Smooth muscle cell of the brain vasculature (primary cell): ENCODE measurements around the gene UTP11.
"Not testable (repeated sequence)": the region's sequence is repeated elsewhere in the genome, so short reads cannot be mapped to it uniquely, and the experiment has no call there.

Experiments used
- DNase-seq: peaks from one replicate; pipeline ENCODE4 v3.0.0-alpha.2; 2012; ENCODE audit warnings: low read depth, low spot score

Gene UTP11, protein sequence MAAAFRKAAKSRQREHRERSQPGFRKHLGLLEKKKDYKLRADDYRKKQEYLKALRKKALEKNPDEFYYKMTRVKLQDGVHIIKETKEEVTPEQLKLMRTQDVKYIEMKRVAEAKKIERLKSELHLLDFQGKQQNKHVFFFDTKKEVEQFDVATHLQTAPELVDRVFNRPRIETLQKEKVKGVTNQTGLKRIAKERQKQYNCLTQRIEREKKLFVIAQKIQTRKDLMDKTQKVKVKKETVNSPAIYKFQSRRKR

DNA sequence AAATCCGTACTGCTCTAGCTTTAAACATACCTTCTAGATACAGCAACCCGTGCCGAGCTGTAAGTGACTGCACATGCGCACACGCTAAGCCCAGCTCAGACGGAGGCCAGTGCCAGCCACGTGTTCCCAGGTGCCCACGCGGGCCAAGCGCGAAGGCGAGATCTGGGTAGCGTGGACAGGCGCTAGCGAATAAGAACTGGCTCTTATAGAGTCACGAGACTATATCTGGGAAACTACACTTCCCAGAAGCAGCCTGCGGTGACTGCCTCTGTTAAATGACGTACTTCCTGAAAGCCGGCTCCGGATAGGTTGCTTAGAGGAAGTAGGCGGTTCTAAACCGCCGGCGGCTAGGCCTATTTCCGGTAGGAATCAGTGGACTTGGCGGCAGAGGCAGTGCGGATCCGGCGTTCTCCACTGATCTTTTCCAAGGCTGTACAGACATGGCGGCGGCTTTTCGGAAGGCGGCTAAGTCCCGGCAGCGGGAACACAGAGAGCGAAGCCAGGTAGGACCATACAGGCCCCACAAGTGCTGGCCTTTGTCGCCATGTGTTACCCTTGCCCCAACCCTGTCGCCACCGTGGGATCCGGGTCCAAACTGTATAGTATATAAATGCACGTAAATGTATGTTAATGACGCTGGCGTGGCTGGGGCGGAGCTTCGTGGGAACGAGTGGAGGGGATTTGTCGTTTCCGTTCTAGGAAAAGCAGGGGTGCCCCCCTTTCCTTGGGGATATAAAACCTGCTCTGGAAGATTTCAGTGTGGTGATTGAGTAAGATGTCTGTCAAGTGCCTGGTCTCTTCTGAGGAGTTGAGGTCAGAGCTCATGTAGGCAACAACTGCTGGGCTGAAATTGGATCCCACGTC is at the start of gene UTP11:
Gene UTP11 (plus strand): TSS at position 372 of the 864 bp plus-strand sequence. CDS start 69 bp downstream, at position 441.
- DNase-seq, result peak; percentile 97

DNA sequence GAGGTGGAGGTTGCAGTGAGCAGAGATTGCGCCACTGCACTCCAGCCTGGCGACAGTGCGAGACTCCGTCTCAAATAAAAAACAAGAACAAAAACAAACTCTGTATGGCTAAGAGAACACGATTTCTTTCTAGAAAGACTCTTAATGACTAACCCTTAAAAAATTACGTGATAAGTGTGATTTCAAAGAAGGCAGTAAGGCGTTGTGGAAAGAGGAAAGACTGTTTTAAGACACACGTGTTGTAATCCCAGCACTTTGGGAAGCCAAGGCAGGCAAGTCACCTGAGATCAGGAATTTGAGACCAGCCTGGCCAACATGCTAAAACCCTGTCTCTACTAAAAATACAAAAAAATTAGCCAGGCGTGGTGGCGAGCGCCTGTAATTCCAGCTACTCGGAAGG is 48.4 kb upstream of the UTP11 start:
- DNase-seq, result not testable (repeated sequence)

DNA sequence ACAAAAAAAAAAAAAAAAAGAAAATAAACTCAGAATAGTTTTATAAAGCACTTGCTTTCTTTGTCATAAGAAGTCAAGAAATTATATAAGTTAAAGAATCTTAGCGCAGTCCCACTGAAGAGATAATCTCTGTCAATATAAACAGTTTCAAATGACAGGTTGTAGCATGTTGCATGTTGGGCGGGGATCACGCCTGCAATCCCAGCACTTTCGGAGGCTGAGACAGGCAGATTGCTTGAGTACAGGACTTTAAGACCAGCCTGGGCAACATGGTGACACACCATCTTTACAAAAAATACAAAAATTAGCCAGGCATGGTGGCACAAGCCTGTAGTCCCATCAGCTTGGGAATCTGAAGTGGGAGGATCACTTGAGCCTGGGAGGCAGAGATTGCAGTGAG is 47.2 kb upstream of the UTP11 start:
- no peak for DNase-seq

DNA sequence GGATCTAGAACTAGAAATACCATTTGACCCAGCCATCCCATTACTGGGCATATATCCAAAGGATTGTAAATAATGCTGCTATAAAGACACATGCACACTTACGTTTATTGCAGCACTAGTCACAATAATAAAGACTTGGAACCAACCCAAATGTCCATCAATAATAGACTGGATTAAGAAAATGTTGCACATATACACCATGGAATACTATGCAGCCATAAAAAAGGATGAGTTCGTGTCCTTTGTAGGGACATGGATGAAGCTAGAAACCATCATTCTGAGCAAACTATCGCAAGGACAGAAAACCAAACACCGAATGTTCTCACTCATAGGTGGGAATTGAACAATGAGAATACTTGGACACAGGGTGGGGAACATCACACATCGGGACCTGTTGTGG is 38.9 kb upstream of the UTP11 start:
- not testable (repeated sequence) for DNase-seq

DNA sequence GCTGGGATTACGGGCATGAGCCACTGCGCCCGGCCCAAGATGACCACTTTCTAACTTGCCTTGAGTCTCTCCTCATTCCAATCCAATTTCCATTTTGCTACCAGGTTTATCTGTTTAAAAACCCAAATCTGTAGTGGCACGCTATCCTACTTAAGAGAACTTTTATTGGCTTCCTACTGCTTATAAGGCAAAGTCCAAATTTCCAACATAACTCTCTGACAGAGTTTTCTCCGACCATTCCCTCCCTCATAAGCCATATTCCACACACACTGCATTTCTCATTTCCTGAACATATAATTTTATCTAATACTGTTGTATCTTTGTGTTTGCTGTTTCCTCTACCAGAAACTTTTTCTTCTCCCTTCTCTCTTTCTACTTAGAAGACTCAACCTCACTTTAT is 38.0 kb upstream of the UTP11 start:
- DNase-seq, result no peak

DNA sequence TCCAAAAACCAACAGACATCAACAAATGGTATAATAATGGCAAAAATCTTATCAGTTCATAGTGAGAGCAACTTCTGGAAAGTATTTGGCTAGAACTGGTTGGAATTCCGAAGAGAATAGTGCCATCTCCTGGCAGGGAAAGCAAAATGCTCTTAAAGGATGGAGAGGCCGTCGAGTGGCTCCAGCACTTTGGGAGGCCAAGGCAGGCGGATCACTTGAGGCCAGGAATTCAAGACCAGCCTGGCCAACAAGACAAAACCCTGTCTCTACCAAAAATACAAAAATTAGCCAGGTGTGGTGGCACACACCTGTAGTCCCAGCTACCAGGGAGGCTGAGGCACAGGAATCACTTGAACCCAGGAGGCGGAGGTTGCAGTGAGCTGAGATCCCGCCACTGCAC is 37.5 kb upstream of the UTP11 start:
- not testable (repeated sequence) for DNase-seq

DNA sequence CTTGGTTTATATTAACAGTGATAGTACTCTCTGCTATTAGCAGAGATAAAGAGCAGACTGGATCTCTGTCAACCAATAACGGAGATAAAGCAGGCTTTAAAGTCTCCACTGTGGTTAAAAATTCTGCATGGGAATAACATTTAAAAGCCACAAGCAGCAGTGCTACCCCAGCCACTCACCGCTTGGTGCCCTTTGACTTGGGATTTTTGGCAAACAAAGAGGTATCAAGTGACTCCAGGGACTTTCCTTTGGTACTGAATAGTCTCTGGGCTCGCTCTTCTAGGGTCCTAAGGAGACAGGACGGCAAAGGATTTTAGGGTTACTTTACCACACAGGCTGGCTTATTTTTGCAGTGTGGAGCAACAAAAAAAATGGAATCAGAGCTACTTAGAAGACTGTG is 34.0 kb upstream of the UTP11 start:
- DNase-seq, result no peak

DNA sequence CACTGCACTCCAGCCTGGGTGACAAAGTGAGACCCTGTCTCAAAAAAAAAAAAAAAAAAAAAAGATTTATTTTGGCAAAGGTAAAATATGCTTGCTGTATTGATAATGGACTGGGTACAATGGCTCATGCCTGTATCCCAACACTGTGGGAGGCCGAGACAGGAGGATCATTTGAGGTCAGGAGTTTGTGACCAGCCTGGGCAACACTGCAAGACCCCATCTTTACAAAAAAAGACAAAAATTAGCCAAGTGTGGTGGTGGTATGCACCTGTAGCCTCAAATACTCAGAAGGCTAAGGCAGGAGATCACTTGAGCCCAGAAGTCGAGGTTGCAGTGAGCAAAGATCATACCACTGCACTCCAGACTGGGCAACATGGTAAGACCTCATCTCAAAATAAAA is 29.0 kb upstream of the UTP11 start:
- DNase-seq, result no peak

DNA sequence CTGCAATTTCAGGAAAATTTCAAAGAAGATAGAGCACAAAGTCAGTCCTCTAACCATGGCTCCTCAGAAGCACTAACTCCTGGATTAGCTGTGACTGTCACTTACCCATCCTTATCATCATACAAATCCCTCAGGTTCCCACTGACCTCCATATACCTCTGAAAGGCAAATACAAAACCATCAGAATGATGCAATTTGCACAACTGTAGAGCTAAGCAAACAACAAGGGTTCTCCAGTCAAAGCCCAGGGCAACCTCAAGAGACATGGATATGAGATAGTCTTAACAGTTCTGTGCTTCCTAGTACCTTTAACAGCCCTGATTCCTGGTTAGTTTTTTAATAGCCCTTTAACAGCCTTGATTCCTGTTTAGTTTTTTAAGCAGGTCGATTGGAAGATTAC is 24.9 kb upstream of the UTP11 start:
- no peak for DNase-seq

DNA sequence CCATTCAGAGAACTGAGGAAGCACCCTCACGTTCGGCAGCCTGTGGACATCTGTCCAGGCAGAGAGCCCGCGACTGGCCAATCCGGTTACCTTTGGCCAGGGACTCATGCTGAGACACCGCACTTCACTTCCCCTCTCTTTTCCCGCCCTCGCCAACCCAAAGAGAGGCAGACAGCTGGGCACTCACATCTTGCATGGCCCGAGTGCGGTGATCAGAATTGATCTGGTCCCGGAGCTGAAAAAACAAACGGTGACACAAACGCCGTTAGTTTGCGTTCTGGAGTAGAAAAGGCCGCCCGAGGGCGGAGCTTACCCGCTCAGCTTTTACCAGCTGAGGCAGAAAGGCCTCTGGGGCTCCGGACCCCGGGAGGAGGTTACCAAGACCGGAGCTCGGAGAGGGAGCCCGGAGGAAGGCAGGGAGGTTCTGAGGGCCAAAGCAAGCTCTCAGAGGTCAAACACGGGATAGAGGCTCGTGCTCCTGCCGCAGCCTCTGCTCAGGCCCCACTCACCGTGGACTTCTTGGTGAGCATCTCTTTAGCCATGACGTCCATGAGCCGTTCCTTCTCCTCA is 23.1 kb upstream of the UTP11 start:
- DNase-seq, result no peak

DNA sequence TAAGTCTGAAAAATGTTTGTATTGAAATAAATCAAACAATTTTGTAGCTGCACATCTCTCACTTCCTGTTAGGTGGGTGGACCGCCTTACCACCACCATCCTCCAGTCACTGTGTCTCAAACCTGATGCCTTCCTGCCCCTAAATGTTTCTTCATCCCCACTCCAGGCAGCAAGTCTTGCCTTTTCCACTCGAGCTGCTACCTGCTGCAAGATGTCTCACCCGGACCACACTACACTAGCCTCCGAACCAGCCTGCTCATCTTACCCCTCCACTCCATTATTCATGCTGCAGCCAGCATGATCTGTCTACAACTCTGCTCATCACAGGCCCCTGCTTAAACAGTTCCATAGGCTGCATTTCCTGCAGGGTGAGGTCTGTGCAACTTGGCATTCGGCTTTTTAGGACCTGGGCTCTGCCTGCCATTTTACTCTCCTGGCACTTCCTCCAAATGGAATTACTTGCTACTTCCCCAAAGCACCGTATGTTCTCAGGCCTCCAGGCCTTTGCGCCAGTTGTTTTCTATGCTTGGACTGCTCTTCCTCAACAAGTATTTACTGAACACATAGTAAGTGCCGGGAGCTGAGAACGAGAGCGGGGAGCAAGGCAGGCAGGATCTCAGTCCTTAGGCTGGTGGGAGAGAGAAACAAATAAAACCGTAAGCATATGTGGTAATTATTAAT is 17.5 kb upstream of the UTP11 start:
- DNase-seq, result no peak

DNA sequence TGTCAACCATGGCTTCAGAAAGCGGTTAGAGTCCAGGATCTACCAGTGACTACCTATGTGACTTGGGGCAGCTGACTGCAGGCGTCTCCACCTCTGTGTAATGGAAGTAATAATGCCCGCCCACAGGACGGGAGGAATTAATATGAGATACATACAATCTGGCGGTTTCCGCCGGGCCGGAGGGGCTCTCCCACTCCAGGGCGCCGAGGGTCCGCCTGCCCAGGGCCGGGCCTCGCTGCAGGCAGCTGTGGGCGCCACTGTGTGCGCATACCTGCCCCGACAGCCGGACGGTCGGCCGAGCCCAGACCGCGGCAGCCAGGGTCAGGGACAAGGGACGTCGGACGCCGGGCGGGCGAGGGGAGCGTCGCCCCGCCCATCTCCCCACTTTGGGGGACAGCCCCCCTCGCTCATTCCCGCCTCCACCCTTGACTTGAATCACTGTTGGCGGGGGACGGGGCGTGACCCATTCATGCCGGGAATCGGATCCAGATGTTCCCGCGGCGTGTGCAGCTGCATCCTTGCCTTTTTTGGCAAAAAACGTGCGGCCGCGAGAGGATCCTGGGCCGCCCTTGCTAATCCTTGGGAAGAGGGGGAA is 16.7 kb upstream of the UTP11 start:
- peak; percentile 85 for DNase-seq

DNA sequence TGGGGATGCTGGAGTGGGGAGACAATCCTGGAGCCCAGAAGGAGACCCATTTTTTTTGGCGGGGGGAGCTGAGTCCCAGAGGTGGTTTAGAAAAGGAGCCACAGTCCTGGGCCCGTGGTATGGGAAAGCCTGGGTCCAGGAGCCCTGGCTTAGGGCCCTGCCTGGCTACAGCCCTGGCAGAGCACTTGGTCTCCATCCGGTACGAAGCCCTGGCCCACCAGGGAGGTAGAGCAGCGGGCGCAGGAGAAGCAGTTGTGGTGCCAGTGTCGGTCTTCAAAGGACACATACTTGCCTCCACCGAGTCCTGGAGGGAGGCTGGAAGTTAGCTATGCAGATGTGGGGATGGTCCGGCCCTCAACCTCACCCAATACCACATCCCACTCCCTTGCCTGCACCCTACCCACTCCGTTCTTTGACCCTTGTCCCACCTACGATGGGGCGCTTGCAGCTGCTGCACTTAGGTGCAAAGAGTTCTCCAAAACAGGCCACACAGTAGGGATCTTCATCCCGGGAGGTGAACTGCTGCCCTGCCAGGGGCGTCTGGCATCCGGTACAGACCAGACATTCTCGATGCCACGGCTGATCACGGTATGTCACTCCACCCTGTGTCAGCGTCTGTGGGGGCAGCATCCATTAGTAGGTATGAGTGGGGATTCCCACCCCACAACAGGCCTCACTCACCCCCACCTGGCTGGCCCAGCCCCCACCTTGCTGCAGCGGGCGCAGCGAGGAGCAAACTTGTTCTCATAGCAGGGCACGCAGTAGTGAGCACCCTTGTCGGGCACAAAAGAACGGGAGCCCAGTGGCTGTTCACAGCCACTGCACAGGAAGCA is 15.1 kb upstream of the UTP11 start:
- DNase-seq, result no peak

DNA sequence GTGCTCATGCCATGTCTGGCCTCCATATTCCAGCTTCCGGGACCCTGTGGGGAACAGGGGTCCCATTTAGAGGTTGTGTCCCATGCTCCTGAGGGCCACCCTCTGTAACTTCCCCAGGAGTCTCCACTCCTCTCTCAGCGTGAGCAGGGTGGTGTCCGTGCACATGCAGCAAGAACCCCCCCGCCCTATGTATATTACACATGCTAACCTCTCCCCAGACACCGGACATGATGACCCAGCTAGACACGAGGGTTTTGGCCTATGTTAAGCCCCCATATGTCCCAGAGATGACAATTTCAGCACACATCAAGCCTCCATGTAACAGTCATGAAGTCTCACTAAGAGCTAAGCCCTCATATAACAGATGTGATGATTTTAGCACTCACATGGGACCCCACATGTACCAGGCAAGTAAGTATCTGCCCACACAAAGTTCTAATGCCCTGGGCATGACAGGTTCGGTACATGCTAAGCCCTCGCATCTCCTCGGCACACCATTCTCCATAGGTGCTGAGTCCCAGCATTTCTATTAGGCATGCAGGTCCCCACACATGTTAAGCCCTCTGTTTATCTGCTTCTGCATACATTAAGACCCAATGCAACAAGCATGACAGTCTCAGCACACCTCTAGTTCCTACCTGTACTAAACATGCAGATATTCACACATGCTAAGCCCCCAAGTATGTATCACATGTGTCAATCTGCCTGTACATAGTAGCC is 14.3 kb upstream of the UTP11 start:
- no peak for DNase-seq

DNA sequence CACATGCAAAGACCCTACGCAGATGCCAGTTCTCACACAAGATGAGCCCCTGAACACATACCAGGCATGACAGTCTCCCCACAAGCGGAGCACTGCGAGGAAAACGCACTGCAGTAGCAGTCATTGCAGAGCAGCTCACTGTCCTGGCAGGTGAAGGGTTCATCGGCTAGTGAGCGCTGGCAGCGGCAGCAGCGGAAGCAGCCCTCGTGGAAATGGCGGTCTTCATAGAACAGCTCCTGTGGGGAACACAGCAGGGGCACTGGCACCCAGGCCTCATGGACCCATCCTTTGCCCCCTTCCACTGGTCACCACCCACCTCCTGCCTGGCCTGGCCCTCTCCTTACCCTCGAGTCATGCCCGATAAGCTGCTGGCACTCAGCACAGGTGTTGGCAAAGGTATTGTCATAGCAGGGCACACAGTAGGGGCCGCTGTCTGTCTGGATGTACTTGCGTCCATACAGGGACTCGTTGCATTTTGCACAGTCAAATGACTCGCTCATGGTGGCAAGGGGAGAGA is 13.6 kb upstream of the UTP11 start:
- no peak for DNase-seq

DNA sequence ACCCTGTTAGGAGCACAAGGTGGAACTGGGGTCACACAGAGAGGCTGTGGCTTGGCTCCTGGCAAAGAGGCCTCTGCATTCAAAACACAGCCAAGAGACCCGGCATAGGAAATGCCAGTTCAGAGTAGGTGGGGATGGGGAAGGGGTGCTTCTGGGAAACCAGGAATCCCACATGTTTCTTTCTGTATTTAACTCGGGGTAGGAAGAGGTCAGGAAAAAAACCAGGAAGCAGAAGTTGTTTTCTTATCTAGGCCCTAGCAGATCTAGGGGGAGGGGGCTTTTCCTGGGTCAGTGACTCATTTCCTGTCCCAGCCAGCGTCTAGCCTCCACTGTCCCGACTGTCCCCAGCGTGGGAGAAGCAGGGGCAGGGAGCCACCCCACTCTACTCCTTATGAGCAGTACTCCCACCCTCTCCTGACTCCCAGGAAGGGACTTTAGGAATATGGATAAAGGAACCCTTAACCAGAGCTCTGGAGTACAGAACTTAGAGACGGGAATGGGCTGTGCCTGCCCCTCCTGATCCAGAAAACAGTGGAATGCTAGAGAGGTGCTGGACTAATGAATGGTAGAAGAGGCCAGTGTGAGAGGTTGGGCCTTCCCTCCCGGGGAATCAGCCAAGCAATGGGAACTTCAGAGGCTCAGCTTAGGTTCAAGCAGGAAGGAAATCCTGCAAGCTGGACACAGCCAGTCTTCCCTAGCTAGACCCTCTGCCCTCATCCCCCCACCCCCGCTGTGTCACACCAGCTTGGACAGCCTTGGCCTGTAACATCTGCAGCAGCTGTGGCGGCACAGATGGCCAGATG is 12.9 kb upstream of the UTP11 start:
- DNase-seq, result peak; percentile 82

DNA sequence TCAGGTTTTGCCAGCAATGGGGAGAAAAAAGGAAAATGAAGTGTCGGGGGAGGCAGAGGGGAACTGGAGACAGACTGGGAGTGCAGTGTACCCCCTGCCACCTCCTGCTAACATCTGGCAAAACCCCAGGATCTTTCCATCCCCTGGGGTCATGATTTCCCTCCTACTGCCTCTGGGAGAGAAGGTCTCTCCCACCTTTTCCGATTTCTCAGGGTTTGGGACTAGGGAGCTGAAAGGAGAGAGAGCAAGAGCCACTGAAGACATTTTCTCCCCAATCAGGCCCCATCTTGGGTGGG is 12.4 kb upstream of the UTP11 start:
- DNase-seq, result no peak

DNA sequence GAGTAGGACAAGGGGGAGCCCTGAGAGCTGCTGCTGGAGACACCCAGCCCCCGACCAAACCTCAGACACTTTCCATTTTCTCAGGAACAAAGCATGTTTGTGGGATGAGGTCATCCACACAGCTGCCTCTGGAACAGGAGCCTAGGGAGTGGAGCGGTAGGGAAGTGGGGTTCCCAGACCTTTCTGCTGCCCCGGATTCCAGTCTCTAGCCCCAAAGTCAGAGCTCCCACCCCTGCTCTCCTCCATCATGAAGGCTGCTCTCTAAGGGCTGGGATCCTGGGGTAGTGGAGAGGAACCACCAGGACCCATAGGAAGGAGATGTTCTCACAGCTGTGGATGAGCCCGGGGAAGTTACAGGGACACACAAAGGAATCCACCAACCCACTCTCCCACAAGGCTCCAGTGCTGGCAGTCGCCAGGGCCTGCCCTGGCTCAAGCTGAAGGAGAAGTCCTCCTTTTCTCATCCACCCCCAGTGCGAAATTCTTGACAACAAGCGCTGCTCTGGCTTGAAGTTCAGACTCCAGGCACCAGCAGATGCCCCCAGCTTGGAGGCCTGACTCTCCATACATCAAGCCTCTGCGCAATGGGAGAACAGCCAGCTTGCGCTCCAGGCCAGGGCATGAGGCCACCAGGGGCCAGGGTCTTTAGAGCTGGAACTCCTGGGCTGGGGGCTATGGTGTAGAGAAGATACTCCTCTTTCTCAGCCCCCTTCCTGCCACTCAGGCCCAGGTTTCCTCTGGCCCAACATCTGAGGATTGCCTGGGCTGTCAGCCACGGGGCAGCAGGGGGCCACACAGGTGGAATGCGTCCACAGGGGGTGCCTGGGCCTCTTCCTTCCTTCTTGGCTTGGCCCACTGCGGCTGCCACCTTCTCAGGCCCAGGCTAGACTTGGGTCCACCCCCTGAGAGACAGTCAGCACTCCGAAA is 11.7 kb upstream of the UTP11 start:
- no peak for DNase-seq
